Measurements from ENCODE around the gene SLC14A1.

The SLC14A1 gene

DNA sequence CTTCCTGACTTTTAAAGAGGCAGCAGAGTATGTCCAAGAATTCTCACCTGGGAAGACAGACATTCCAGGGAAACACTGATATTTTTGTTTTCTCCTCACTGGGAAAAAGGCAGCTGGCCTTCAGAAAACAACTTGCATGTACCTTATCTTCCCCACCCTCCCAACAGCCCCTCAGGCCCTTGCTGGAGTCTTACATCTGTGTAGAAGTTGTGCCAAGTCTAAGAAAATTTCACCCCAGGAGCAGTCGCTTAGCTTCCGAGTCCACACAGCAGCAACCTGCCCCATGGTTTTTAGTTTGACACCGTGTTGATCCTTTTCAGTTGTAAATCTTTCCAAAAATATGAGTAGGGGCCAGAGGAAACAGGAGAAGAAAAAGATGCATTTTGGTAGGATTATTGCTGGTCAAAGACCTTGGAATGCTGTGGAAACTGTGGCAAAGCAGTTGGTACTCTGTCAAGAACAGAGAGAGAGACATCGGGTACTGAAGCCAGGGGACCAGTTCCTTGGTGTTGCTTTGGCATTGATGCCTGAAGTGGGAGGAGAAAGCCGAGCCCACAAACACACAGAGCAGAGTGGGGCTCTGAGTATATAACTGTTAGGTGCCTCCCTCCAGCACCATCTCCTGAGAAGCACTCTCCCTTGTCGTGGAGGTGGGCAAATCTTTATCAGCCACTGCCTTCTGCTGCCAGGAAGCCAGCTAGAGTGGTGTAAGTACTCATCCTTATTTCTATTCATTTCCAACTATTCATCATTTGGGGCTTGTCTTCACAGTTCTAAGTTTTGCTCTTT lies at the start of gene SLC14A1:
TSS of gene SLC14A1 (plus strand) at position 615 of the 789 bp plus-strand sequence. CDS start 6,140 bp downstream, outside the sequence.
- no peak for DNase-seq

DNA sequence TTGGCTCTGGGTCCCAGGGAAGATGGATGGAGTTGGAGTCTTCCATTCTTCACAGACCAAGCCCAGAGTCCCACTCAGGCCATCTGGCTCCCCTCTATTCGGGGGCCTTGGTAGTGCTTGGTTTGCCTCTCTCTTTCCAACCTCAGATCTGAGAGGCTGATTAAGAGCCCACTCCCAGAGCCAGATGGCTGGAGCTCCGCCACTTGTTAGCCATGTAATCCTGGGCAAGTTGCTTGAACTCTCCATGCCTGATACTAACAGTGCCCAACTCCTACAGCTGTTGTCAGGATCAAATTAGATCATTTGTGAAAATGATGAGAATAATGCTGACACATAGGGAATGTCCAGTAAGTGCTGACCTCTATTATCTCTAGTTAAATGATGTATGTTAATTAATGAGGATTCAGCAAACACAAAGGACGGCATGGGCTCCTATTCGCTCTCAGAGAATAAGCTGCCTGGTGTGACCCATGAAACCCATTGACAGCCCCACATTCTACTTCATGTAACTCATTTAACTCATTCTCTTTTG lies 46.6 kb upstream of the SLC14A1 start:
- DNase-seq, result no peak

DNA sequence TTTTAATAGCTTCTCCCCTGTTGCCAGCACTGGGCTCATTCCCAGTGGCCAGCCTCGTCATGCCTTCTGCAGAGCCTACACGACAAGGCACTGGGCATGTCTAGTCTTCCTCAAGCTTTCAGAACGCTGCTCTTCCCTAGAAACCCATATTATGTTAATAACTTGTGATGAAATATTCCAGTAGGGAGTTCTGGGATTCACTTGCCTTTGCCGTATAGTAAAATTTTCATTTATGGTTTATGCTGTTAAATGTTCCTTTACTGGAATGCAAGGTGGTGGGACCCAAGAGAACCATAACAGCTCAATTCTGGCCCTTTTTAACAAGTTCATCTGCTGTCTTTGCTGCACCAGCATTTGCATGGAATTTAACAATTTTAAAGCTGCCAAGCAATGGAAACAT lies 45.5 kb upstream of the SLC14A1 start:
- DNase-seq, result no peak

DNA sequence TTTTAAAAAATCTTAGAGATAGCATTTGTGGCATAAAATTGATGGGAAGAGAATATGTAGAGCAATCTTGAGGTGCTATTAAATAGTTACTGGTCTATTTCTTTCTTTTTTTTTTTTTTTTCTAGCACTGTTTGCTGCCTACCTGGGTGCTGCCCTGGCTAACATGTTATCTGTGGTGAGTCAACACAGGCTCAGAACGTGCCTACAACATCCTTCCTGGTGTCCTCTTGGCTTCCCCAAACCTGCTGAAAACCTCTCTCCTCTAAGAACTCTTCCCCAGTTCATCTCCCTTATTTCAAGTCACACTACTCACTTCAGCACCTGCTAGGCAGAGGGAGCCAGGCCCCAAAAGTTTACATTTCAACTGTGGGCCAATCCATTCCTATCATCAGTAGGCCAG lies 45.1 kb upstream of the SLC14A1 start:
- no peak for DNase-seq

DNA sequence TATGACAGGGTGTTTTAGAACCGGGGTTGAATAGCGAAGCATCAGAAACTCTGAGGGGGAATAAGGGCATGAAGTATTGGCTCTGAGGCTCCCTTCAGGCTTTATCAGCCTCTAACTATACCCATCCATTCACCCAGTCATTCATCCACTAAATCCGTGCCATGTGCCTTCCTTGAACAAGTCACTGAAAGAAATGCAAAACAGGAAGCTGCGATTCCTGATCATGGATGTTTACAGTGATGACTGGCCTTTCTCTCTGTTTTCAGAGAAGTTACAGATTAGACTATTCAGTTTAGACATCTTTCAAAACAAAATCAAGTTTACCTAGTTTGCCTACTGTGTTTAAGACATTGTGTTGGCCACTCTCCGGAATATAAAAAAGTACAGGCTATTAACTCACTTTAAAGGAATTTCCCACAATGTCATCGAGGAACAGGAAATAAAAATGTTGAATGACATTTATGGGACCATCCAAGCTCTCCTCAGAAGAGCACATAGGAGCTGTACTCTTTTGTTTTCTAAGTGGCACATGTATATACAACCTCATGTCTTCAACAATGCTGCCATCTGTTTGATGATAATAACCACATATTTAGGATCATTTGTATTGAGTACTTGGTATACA lies 43.8 kb upstream of the SLC14A1 start:
- no peak for DNase-seq

DNA sequence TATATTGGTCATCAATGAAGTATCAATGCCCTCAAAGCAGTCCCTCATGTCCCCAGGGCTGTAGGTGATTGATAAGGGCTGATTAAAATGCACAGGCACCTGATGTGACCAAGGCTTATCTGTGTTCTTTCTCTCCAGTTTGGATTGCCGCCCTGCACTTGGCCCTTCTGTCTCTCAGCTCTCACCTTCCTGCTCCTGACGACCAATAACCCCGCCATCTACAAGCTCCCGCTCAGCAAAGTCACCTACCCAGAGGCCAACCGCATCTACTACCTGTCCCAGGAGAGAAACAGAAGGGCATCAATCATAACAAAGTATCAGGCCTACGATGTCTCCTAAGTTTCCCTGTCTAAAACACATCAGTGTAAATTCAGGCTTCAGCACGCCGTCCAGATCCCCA lies 41.8 kb upstream of the SLC14A1 start:
- no peak for DNase-seq

DNA sequence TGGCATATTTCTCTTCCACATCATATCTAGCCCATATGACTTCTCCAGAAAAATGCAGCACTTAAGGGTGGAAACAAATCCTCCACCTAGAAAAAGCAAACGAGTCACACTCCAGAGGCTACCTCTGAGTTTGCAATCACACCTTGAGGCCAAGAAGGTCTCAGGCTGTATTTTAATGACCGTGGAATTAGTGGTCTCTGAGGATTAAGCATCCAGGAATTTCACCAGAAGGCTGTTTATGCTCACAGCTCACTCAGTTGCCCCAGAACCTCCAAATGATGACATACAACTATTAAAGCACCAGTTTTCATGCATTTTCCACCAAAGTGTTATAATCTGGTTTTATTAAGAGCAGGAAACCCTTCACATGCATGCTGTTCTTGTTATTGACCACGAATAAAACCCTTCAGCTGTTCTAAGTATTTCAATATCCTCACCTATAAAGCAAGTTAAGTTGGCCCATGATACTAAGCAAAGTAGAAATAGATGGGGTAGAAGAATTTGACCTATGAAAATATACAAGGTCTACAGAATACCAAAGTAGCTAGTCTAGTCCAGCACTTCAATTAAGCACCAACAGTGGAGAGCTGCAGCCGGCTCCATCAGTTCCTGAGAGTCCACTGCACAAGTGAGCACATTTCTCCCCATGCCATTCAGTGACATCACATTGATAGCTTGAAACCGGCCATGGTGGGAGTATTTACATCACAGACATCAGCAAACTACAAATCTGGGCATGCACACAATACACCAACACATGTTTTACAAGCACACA lies 39.5 kb upstream of the SLC14A1 start:
- no peak for DNase-seq

DNA sequence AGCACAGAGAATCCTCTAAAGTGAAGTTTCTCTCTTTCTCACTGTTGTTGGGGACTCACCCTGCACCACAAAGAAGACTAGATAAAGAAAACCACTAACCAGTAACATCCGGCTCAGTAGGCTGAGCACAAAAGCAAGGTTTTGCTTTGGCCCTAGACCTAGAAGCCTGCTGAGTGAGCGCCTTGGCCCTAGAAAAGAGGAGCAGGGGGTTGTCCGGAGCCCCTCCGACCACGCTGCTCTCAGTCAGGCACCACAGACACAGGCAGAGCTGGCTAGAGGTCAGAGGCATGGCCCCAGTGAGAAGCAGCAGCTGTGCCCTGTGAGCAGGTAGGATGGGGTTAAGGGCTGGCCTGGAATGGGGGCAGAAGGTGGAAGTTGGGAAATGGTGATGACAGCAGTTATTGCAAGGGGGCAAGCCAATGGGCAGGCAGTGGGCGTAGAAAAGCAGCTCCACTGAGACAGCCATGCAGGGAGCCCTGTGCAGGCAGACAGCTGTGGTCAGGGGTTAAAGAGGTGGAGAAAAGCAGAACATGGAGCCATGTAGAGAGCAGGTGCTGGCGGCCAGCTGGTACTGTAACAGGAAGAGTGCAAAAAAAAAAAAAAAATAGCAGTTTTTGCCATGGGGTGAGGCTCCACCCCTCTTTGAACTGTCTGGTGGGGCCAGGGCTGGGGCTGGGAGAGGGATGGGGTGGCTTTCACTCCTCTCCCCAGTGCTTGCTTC lies 36.9 kb upstream of the SLC14A1 start:
- no peak for DNase-seq

DNA sequence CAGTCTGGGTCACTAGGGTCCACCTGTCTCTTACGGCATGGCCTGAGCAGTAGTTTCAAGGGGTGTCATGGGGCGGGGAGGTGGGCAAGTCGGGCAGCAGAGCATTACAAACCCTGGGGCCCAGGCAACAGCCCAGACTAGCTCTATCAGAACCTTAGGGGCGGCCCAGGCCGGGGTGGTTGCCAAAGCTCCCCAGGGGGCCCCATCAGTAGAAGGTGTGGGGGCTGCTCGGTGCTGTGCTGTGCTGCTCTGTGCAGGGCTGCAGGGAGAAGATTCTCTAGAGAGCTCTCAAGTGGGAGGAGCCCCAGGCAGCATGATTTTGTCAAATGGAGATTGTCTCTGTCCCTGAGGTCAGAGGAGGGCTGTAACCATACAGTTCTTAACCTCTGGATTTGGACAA lies 36.4 kb upstream of the SLC14A1 start:
- no peak for DNase-seq

DNA sequence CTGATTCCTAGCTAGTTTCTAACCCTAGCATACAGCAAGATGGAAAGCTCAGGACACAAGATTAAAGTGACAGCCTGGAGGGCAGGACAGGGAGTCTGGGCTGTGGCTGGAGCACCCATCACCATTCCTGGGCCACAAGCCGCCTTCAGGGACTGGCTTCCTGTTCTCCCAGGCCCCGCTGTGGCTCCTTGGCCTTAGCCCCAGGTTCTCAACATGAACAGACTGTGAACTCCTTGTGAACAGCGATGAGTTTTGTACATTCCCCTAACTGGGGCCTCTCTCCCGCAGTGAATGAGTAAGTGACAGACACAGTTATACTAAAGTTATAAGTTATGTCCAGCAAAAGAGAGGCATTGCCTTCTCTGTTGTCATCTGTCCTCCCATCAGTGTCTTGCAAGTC lies 35.9 kb upstream of the SLC14A1 start:
- no peak for DNase-seq

DNA sequence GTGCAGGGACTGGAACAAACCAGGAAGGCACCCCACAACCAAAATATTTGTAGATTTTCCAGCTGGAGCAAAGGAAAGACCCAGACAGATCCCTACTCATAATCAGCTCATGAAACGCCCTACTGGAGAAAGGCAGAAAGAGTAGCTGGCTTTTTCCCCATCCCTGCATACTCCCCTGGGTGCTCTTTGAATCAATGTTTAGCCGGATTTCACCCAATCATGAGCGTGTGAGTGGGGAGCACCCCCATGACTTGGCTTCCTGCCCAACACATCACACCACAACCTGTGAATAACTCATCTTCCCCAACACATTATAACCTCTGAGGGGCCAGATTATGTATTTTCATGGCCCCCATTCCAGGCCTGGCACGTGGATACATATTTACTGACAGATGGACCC lies 35.1 kb upstream of the SLC14A1 start:
- DNase-seq, result peak; percentile 48

DNA sequence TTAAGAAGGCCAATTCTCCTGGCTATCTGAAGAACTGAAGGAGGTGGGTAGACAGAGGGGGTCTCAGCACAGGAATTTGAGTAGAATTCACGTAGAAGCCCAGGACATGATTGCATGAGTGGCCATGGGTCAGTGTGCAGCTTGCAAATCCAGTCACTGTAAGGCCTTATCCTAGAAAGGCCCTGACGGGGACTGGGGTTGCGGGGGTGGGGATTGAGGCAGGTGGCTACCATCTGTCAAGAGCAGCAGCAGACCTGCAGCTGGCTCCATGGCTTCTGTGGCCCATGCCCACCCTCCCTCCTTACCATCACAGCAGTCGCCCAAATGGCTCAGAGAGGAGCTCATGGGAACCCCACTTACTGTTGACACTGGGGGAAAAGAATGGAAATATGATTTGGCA lies 34.6 kb upstream of the SLC14A1 start:
- DNase-seq, result no peak

DNA sequence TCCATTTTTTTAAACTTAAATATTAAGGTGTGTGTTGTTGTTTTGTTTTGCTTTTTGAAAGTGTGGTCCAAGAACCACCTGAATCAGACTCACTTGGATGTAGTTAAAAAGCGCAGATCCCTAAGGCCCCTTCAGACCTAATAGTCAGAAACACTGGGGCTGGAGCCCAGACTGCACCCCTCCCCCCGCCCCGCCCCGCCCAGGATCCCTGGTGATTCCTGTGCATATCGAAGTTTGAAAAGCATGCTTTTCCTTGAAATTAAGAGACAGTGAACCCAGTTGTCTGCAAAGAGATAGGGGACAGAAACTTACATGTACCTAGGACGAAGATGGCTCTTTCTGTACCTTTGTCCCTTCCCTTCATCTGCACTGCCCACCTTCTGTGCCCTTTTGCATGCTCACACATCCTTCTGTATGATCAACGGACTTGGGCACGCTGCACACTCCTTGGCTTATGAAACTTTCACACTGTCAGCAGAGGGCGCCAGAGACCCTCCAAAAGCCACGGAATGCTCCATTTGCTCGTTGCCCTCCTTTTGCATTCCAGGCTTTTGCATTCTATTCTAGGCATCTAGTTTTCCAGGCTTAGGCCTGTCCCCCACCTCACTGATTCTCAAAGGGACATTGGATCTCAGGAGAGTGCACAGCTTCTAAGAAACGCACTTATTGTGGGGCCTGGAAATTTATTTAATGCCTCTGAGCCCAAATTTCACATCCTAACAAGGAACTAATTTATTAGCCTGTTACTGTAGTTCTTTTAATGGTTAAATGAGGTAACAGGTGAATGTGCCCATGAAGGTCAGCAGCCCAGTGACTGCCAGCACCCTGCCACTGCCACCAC lies 32.8 kb upstream of the SLC14A1 start:
- peak; percentile 62 for DNase-seq

DNA sequence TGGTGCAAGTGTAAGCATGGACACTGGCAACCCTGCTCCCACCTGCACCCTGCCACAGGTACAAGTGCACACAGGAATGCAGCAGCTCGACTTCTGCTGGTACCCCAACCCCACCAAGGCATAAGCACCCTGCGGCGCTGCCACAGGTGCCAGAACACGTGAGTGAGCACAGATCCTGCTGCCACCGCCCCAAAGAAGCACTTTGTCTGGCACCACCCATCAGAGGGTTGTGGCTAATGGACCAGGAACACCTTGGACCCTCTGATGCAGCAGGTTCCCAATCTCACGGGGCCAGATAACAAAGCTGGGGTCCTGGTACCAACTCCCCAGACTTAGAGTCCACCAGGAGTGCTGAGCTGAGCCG lies 32.2 kb upstream of the SLC14A1 start:
- no peak for DNase-seq

DNA sequence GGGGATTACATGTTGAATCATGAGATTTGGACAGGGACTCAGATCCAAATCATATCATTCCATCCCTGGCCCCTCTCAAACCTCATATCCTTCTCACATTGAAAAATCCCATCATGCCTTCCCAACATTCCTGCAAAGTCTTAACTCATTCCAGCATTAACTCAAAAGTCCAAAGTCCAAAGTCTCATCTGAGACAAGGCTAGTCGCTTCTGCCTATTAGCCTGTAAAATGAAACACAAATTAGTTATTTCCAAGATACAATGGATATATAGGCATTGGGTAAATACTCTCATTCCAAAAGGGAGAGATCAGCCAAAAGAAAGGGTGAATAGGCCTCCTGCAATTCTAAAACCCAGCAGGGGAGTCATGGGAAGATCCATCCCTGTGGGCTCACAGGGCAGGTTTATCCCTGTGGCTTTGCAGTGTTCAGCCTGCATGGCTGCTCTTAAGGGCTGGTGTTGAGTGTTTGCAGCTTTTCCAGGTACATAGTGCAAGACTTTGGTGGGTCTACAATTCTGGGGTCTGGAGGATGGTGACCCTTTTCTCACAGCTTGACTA lies 21.2 kb upstream of the SLC14A1 start:
- no peak for DNase-seq

DNA sequence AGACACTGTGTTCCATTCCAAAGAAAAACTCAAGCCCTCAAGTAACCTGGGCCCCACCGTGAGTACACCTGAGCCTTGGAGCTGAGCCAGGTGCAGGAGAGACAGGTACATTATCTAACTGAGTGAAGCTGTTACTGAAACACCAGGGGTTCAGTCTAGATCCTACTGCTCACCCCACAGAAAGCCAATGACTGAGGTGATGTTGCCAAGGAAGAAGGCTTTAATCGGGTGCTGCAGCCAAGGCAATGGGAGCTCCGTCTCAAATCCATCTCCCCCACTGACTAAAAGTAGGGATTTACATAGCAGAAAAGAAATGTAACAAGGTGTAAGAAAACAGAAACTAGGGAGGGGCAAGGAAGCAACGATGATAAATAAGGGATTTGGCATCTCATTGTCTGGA lies 15.2 kb upstream of the SLC14A1 start:
- no peak for DNase-seq

DNA sequence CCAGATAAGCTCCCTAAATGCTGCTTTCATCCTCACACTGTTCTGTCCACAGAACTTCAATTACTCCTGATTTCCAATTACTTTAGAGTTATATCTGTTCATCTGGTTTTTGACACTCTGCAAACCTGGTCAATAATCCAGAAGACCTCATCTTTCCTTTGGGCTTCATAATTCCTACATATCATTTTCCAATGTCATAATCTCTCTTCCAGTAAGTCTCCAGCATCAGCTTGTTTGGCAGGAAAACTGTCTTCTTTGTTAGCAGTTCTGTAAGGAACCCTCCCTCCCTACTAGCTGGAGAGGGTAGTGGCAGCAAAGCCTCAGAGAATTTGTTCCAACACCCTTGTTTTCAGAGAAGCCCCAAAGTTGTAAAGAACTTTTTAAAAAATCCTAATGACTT lies 11.9 kb upstream of the SLC14A1 start:
- no peak for DNase-seq

DNA sequence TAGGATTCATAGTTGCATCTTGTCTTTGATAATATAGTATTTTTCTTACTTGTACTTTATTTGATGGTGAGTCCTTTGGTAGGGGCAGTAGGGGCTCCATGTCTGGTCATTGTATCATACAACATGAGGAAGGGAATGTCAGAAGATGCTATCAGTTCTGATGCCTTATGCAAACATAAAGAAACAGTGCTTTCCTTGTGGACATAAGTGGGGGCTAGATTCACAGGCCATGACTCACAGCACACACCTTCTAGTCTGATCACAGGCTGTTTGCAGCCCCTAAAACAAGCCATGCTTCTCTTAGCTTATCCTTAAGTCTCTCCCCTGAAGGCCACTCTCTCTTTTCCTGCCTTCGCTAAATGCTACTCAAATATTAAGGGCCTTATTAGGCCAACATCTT lies 10.7 kb upstream of the SLC14A1 start:
- no peak for DNase-seq

DNA sequence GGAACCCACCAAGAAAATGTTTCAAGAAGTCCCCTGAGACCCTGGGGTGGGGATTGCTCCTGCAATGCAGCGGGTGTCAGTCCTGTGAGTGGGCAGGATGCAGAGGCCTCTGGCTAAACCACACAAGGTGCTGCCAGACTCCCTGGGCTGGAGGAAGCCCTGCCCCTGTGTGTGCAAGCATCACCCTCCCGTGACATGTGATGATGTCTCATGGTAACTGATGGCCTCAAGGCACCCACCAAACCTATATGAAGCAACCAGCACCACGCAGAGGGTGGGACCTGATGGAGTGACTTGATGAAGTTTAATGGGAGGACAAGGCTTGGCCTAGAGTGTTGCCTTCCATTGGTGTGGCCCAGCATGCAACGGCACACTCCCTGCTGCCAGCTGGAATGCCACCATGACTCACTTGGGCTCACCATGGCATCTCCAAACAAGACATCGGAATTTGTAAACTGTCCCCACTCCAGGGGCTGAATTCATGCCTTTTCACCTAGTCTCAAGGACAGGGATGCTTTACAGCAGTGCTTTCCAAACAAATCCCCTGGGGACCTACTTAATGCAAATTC lies 8.7 kb upstream of the SLC14A1 start:
- no peak for DNase-seq

DNA sequence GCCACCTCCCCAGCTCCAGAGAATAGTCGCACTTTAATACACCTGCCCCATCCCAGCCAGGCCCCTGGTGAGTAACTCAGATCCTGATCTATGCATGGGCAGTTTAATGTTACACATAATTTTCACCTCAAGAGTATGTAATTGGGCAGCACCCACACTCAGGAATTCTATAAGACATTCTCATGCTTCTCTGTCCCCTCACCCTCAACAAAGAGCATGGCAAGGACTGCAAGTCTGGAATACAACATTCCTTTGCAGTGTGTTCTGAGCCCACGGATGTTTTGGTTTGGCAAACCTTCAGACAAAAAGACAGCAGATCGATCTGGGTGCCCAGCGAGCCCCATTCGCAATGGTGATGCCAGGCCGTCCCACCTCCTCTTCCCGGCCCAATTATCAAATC lies 4.9 kb upstream of the SLC14A1 start:
- DNase-seq, result no peak

DNA sequence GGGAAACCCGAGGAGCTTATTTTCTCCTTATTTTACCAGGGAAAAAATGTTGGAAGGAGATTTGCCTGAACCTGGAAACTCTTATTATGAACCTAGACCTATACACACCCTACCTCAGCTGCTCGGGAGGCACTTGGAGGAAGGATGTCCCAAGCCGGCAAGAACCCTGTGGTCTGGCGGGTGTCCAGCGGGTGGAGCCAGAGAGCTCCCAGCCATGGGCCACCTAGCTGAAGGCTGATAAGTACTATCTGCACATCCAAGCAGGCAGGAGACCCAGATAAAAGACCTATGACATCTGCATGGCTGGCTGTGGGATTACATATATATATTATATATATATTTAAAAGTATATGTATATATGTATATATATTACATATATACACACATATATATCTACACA lies 1.1 kb upstream of the SLC14A1 start:
- DNase-seq, result peak; percentile 47
